Type B pancreatic cell (in vitro differentiated cells): ENCODE data around the gene NOD1. TPM values are rescaled to one million over a fixed set of nuclear protein-coding genes. Genes with fewer than 3 reads are reported as not detected.

Experiments
- DNase-seq: peaks from one replicate; pipeline ENCODE4 v3.0.0; 2021; ENCODE audit warnings: mixed read lengths; ENCODE audit not compliant: unreplicated experiment; ENCODE audit errors: extremely low spot score
- H3K27ac Mint-ChIP-seq: 2 replicates; pipeline ENCODE4 v1.8.0; 2021; ENCODE audit warnings: mild to moderate bottlenecking, mixed read lengths
- H3K27me3 Mint-ChIP-seq: 2 replicates; pipeline ENCODE4 v1.8.0; 2021; ENCODE audit warnings: mixed read lengths
- H3K36me3 Mint-ChIP-seq: 2 replicates; pipeline ENCODE4 v1.8.0; 2021; ENCODE audit warnings: mixed read lengths
- H3K4me1 Mint-ChIP-seq: one replicate; pipeline ENCODE4 v1.8.0; 2021; ENCODE audit warnings: mixed read lengths; ENCODE audit not compliant: unreplicated experiment
- H3K4me3 Mint-ChIP-seq: 2 replicates; pipeline ENCODE4 v1.8.0; 2021; ENCODE audit warnings: mild to moderate bottlenecking, mixed read lengths
- H3K9me3 Mint-ChIP-seq: 2 replicates; pipeline ENCODE4 v1.8.0; 2021; ENCODE audit warnings: mixed read lengths
- CTCF ChIP-seq: fragments of 200-600 bp; sonication (generic); conservative IDR thresholded peaks from 2 replicates; pipeline ENCODE4 v1.5.0; 2021; ENCODE audit warnings: antibody characterized with exemption, mild to moderate bottlenecking
- total RNA-seq: library from RNA; stranded (reverse); gene quantifications from 2 replicates; pipeline ENCODE4 v1.2.1, GENCODE V29; 2021; ENCODE audit warnings: low replicate concordance

NOD1 gene
- total RNA-seq, 1 donor from 2014 or later: 10.9 TPM

DNA sequence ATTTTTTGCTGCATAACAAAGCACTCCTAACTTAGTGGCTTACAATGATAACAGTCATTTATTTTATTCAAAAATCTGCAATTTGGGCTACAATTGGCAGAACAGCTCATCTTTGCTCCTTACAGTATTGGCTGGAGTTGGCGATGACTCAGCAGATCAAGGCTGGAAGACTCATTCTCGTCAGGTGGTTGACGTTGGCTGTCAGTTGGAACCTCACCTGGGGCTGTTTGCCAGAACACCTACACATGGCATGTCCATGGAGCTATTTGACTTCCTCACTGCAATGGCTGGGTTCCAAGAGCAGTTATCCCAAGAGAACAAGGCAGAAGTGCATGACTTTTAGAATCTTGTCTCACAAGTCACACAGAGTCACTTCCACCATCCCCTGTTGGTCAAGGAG, 75.1 kb downstream of the NOD1 start:
- Mint-ChIP-seq H3K36me3 (peaks cover 8% of the 10 kb centered on the region), H3K27ac (no peak overlapping the region), H3K27me3 (no peaks in the 10 kb centered on the region), H3K9me3 (no peaks in the 10 kb centered on the region), H3K4me3 (no peak overlapping the region), H3K4me1 (no peaks in the 10 kb centered on the region)
- no peak for DNase-seq
- TF ChIP-seq CTCF: no peak

- no peak for TF ChIP-seq CTCF
- H3K27ac Mint-ChIP-seq: no peak overlapping the region
Measured at GRCh38 chr7:30396389-30396788, 82.2 kb downstream of the NOD1 start.

DNA sequence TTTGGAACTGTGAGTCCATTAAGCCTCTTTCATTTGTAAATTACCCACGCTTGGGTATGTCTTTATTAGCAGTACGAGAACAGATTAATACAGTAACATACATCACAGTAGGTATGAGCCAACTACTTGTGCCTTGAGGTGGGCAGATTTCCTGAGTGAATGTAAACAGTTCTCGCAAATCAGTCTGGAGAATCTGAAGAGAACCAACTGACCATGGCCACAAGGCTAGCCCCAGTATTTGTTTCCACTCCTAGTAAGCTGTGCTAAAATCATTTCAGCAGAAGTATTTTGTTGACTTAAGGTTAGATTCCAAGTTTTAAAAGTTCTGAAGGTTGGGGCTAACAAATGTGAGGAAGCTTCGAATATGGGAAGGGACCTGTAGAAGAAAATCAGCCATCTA, 82.9 kb downstream of the NOD1 start:
- no peak for DNase-seq
- no peaks in the 10 kb centered on the region for H3K9me3 Mint-ChIP-seq
- no peak for TF ChIP-seq CTCF
- H3K36me3 Mint-ChIP-seq: no peaks in the 10 kb centered on the region
- H3K4me3 Mint-ChIP-seq: no peak overlapping the region
- no peaks in the 10 kb centered on the region for H3K4me1 Mint-ChIP-seq
- no peak overlapping the region for H3K27ac Mint-ChIP-seq
- no peaks in the 10 kb centered on the region for H3K27me3 Mint-ChIP-seq

More at GRCh38 chr7:30396389-30396788, 82.2 kb downstream of the NOD1 start:
- DNase-seq: no peak
- no peaks in the 10 kb centered on the region for H3K9me3 Mint-ChIP-seq
- H3K4me3 Mint-ChIP-seq: no peak overlapping the region
- no peaks in the 10 kb centered on the region for H3K36me3 Mint-ChIP-seq
- H3K4me1 Mint-ChIP-seq: no peaks in the 10 kb centered on the region
- H3K27me3 Mint-ChIP-seq: no peaks in the 10 kb centered on the region

- Mint-ChIP-seq H3K27ac (no peak overlapping the region), H3K27me3 (no peaks in the 10 kb centered on the region), H3K4me3 (no peak overlapping the region), H3K36me3 (peaks cover 7% of the 10 kb centered on the region), H3K4me1 (no peaks in the 10 kb centered on the region), H3K9me3 (no peaks in the 10 kb centered on the region)
- no peak for DNase-seq
- no peak for TF ChIP-seq CTCF
Measured at GRCh38 chr7:30391806-30392205, 86.8 kb downstream of the NOD1 start.

DNA sequence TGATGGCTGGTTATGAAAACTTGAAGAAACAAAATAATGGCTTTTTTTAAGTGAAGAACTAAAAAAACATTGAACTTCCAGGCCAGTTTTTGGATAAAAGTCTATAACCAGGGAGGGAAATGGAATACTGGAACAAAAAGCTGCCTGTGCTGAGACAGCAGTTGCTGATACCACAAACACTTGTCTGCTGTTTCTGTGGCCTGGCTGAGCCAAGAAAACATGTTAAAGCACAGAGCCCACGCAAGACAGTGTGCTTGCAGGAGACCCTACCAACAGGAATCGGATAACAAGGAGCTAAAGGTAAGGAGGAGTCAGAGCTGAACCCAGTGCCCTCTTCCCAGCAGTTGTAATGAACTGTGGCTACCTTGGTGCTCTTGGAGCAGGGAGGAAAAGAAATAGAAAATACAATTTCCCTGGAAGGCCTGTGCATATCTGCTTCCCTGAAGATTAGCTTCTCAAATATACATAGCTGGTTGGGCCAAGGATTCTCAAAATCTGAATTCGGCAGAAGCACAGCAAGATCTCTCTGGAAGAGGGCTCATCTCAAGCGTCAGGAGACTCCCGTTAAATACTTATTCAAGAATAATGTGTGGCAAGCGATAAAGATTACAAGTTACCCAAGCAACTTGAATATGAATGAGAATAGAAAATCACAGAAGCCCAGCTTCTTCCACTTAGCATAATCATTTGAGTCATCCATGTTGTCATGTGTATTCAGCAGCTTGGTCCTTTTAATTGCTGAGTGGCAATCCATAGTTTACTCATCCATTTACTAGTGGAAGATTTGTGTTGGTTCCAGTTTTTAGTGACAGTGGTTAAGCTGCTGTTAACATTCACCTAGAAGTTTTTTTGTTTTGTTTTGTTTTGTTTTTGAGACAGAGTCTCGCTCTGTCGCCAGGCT, 87.6 kb downstream of the NOD1 start:
- no peak for TF ChIP-seq CTCF
- H3K4me3 Mint-ChIP-seq: no peak overlapping the region
- no peaks in the 10 kb centered on the region for H3K27me3 Mint-ChIP-seq
- H3K4me1 Mint-ChIP-seq: no peaks in the 10 kb centered on the region
- no peak overlapping the region for H3K27ac Mint-ChIP-seq
- DNase-seq: no peak
- H3K9me3 Mint-ChIP-seq: no peaks in the 10 kb centered on the region
- H3K36me3 Mint-ChIP-seq: peaks cover 7% of the 10 kb centered on the region
